Calu3 (cell line): ENCODE results near the gene COL16A1. TPM values are rescaled to one million over a fixed set of nuclear protein-coding genes. Genes with fewer than 3 reads are reported as not detected.

Source experiments
- BruUV-seq: library from RNA; stranded (reverse); fragments of 400-500 nt; replicated peaks from 2 replicates; lab custom pipeline; 2021; lab: Mats Ljungman, UMichigan
- CTCF ChIA-PET: fragments of 300-600 bp; sonication (Branson Sonifier 250); formaldehyde crosslinking; loops from one replicate; lab custom pipeline; 2022; ENCODE audit warnings: antibody characterized with exemption; lab: Charles Lee
- DNase-seq: peaks from one replicate; pipeline ENCODE4 v3.0.0; 2022
- H3K27ac Mint-ChIP-seq: one replicate; pipeline ENCODE4 v1.8.0; 2022; ENCODE audit warnings: mixed read lengths; ENCODE audit not compliant: unreplicated experiment
- H3K27me3 Mint-ChIP-seq: one replicate; pipeline ENCODE4 v1.8.0; 2022; ENCODE audit warnings: mixed read lengths; ENCODE audit not compliant: unreplicated experiment
- H3K36me3 Mint-ChIP-seq: one replicate; pipeline ENCODE4 v1.8.0; 2022; ENCODE audit warnings: mild to moderate bottlenecking, moderate library complexity, mixed read lengths; ENCODE audit not compliant: insufficient read depth, unreplicated experiment
- H3K4me1 Mint-ChIP-seq: one replicate; pipeline ENCODE4 v1.8.0; 2022; ENCODE audit warnings: mild to moderate bottlenecking, low read depth, mixed read lengths; ENCODE audit not compliant: unreplicated experiment
- H3K4me3 Mint-ChIP-seq: one replicate; pipeline ENCODE4 v1.8.0; 2022; ENCODE audit warnings: mild to moderate bottlenecking, low read depth, moderate library complexity, mixed read lengths; ENCODE audit not compliant: unreplicated experiment
- H3K9me3 Mint-ChIP-seq: one replicate; pipeline ENCODE4 v1.8.0; 2022; ENCODE audit warnings: low read depth, mixed read lengths; ENCODE audit not compliant: unreplicated experiment
- CTCF ChIP-seq: fragments of 200-600 bp; IDR thresholded peaks from one replicate; pipeline ENCODE4 v1.8.0; 2022; ENCODE audit warnings: antibody characterized with exemption; ENCODE audit not compliant: unreplicated experiment
- intact Hi-C: fragments of 100-400 bp; cut with micrococcal nuclease; formaldehyde crosslinking; loops from one replicate; pipeline ENCODE4 v1.10.0; 2022; ENCODE audit not compliant: unreplicated experiment
- total RNA-seq: library from RNA; stranded (reverse); gene quantifications from 2 replicates; pipeline ENCODE4 v1.2.3, GENCODE V29; 2022

COL16A1 gene
- total RNA-seq, 1 experiment from 2014 or later = 3.8 TPM

GRCh38 chr1:31731049-31731565, 27.3 kb upstream of the COL16A1 start:
- Mint-ChIP-seq H3K27me3 (peaks cover 79% of the 10 kb centered on the region), H3K4me1 (no peaks in the 10 kb centered on the region), H3K36me3 (no peaks in the 10 kb centered on the region), H3K9me3 (no peaks in the 10 kb centered on the region), H3K27ac (no peak overlapping the region), H3K4me3 (no peak overlapping the region)
- TF ChIP-seq CTCF = no peak
- intact Hi-C loops = no loop called here
- no TSS peak for BruUV-seq
- no peak for DNase-seq
- CTCF ChIA-PET = interaction anchor here (0.6 kb wide), 1 partner anchor 204 kb away, joined by 3 read pairs; no protein-coding TSS in a partner anchor

DNA sequence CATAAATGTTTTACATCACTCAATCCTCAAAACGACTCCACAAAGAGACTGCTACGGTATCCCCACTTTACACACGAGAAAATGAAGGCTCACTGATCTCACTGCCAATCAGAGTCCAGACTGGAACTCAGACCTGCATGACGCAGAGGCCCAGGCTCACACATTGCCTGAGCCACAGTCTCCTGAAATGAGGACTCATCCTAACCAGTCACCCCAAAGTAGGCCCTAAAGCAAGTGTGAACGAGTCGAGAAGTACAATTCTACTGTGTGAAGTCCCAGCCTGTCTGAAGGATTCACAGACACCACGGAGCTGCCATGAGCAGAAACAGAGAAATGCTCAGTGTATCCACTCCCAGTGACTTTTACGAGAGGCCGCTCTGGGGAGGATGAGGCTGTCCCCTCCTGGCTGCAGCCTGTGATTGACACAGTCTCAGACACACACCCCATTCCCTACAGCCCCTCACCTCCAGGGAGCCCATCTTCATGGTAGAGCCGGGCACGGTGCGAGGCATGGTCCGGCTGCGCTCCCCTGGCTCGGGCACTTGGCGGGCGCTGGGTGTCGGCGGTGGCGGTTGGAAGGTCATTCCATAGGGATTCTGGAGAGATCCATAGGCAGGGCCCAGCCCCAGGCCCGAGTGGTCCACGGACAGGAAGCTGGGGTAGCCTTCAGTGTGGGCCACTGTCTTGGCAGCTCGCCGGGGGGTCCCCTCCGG, 26.7 kb upstream of the COL16A1 start:
- BruUV-seq = no TSS peak
- H3K4me1 Mint-ChIP-seq = no peaks in the 10 kb centered on the region
- H3K4me3 Mint-ChIP-seq = no peak overlapping the region
- DNase-seq = no peak
- H3K27ac Mint-ChIP-seq = no peak overlapping the region
- CTCF ChIA-PET = interaction anchor here (0.6 kb wide), 1 partner anchor 51 kb away, joined by 8 read pairs; no protein-coding TSS in a partner anchor
- H3K36me3 Mint-ChIP-seq = no peaks in the 10 kb centered on the region
- TF ChIP-seq CTCF = no peak
- H3K27me3 Mint-ChIP-seq = peaks cover 82% of the 10 kb centered on the region
- intact Hi-C loops = no loop called here
- no peaks in the 10 kb centered on the region for H3K9me3 Mint-ChIP-seq

DNA sequence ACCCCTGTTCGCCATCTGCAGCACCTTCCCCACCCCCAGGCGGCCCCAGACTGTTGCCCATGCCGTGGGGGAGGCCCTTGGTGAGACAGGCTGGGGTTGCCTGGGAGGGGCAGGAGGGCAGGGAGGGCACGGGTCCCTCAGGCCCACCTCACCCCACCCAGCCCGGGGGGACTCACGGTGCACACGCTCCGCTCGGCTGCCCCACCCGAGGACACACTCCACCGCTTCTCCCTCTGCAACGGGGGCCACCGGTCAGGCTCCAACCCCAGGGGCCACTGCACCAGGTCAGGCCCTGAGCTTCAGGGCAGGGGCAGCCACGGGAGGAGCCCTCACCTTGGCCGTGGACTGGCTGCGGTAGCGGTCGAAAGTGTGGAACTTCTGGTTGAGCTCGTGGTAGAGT, 24.0 kb upstream of the COL16A1 start:
- intact Hi-C loops = no loop called here
- BruUV-seq = no TSS peak
- no peak for DNase-seq
- no peak for TF ChIP-seq CTCF
- Mint-ChIP-seq H3K27ac (no peak overlapping the region), H3K4me1 (no peaks in the 10 kb centered on the region), H3K9me3 (no peaks in the 10 kb centered on the region), H3K27me3 (peaks cover 90% of the 10 kb centered on the region), H3K4me3 (no peak overlapping the region), H3K36me3 (no peaks in the 10 kb centered on the region)
- CTCF ChIA-PET = interaction anchor here (0.6 kb wide), 1 partner anchor 198 kb away, joined by 4 read pairs; no protein-coding TSS in a partner anchor

- no peak overlapping the region for H3K4me3 Mint-ChIP-seq
- H3K9me3 Mint-ChIP-seq = no peaks in the 10 kb centered on the region
- no peak for DNase-seq
- no peaks in the 10 kb centered on the region for H3K36me3 Mint-ChIP-seq
- H3K4me1 Mint-ChIP-seq = no peaks in the 10 kb centered on the region
- intact Hi-C loops = no loop called here
- no peak for TF ChIP-seq CTCF
- no TSS peak for BruUV-seq
- no peak overlapping the region for H3K27ac Mint-ChIP-seq
- peaks cover 90% of the 10 kb centered on the region for H3K27me3 Mint-ChIP-seq
- CTCF ChIA-PET = interaction anchor here (0.6 to 1.4 kb wide), 2 partner anchors 62 to 199 kb away, joined by 3 to 4 read pairs; no protein-coding TSS in a partner anchor
Measured at GRCh38 chr1:31727195-31727594, 23.4 kb upstream of the COL16A1 start.
